Transverse colon (tissue), 4 donors: ENCODE data around the gene NKAIN2.

ENCODE experiments used
- CTCF ChIP-seq, 5 experiments: fragments of 200-600 bp in 3 of 5; fragments of 450-650 bp in 2 of 5; sonication (generic) in 3 of 5; IDR thresholded peaks; 1 replicate in 2 of 5; 2 replicates in 3 of 5; pipeline ENCODE4 v1.5.1; 2016 to 2017; ENCODE audit warnings: antibody characterized with exemption in 5 of 5, inconsistent platforms in 3 of 5, mild to moderate bottlenecking in 2 of 5, moderate library complexity in 1 of 5
- POLR2A ChIP-seq: fragments of 450-650 bp; IDR thresholded peaks from one replicate; pipeline ENCODE4 v1.6.1; 2016; ENCODE audit warnings: antibody characterized with exemption, mild to moderate bottlenecking, moderate library complexity
- POLR2AphosphoS5 ChIP-seq, 3 donors: sonication (generic); formaldehyde crosslinking; IDR thresholded peaks; one replicate each; pipeline ENCODE4 v1.6.1; 2016; ENCODE audit warnings: antibody characterized with exemption in 3 of 3

- TF ChIP-seq POLR2AphosphoS5 (IDR thresholded peaks at IDR 0.05) (no peak), POLR2A (no peak), CTCF (IDR thresholded peaks at IDR 0.05) (no peak)
Observed at GRCh38 chr6:124330197-124330596, 526.5 kb downstream of the NKAIN2 start.
